Central memory CD4-positive, alpha-beta T cell (primary cell): Measurements from ENCODE around the gene SLC29A4.

Experiments used
- DNase-seq: peaks from one replicate; pipeline ENCODE4 v3.0.0; 2022

SLC29A4 gene

GRCh38 chr7:5330288-5330687 lies 47.5 kb downstream of the SLC29A4 start:
- no peak for DNase-seq

- no peak for DNase-seq
Measured at GRCh38 chr7:5332579-5332978, 49.8 kb downstream of the SLC29A4 start.

GRCh38 chr7:5333121-5334045 lies 50.6 kb downstream of the SLC29A4 start:
- DNase-seq: no peak

- no peak for DNase-seq
Measured at GRCh38 chr7:5334671-5335070, 51.9 kb downstream of the SLC29A4 start.

GRCh38 chr7:5337047-5337446 lies 54.3 kb downstream of the SLC29A4 start:
- DNase-seq: no peak

- DNase-seq: no peak
Measured at GRCh38 chr7:5339955-5340354, 57.2 kb downstream of the SLC29A4 start.

GRCh38 chr7:5342631-5343030 lies 59.9 kb downstream of the SLC29A4 start:
- DNase-seq: no peak

GRCh38 chr7:5343884-5344283 lies 61.1 kb downstream of the SLC29A4 start:
- no peak for DNase-seq

GRCh38 chr7:5344342-5344741 lies 61.6 kb downstream of the SLC29A4 start:
- DNase-seq: no peak

- DNase-seq: no peak
Measured at GRCh38 chr7:5345171-5345570, 62.4 kb downstream of the SLC29A4 start.

- no peak for DNase-seq
Measured at GRCh38 chr7:5345671-5346070, 62.9 kb downstream of the SLC29A4 start.

- DNase-seq: no peak
Measured at GRCh38 chr7:5348134-5349004, 65.6 kb downstream of the SLC29A4 start.

- no peak for DNase-seq
Measured at GRCh38 chr7:5349005-5349380, 66.2 kb downstream of the SLC29A4 start.

GRCh38 chr7:5349437-5350173 lies 66.9 kb downstream of the SLC29A4 start:
- DNase-seq: no peak

- no peak for DNase-seq
Measured at GRCh38 chr7:5350174-5350463, 67.4 kb downstream of the SLC29A4 start.

GRCh38 chr7:5350600-5351385 lies 68.0 kb downstream of the SLC29A4 start:
- DNase-seq: no peak

- no peak for DNase-seq
Measured at GRCh38 chr7:5351507-5352265, 68.9 kb downstream of the SLC29A4 start.

- DNase-seq: no peak
Measured at GRCh38 chr7:5352440-5353010, 69.8 kb downstream of the SLC29A4 start.

- DNase-seq: no peak
Measured at GRCh38 chr7:5354460-5355232, 71.9 kb downstream of the SLC29A4 start.
